HCEC 1CT (cell line): ENCODE measurements around the gene MCM3AP.
A peak's percentile ranks its signal among the peaks of the same experiment; 100 is the strongest.
"Not testable (repeated sequence)": the region's sequence is repeated elsewhere in the genome, so short reads cannot be mapped to it uniquely, and the experiment has no call there.

ENCODE experiments used
- DNase-seq: peaks from one replicate; pipeline ENCODE4 v3.0.0-alpha.2; 2017

Gene MCM3AP

GRCh38 chr21:46310260-46310659 is 24.8 kb upstream of the MCM3AP start:
- DNase-seq, result not testable (repeated sequence)

GRCh38 chr21:46308431-46308830 is 23.0 kb upstream of the MCM3AP start:
- no peak for DNase-seq

GRCh38 chr21:46307625-46308024 is 22.2 kb upstream of the MCM3AP start:
- peak; percentile 75 for DNase-seq

- DNase-seq, result no peak
Measured at GRCh38 chr21:46304955-46305354, 19.5 kb upstream of the MCM3AP start.

- DNase-seq, result no peak
Measured at GRCh38 chr21:46304437-46304836, 19.0 kb upstream of the MCM3AP start.

- no peak for DNase-seq
Measured at GRCh38 chr21:46301759-46302158, 16.3 kb upstream of the MCM3AP start.

- no peak for DNase-seq
Measured at GRCh38 chr21:46299167-46299566, 13.8 kb upstream of the MCM3AP start.

- DNase-seq, result no peak
Measured at GRCh38 chr21:46297338-46298271, 12.2 kb upstream of the MCM3AP start.

GRCh38 chr21:46295996-46296752 is 10.8 kb upstream of the MCM3AP start:
- DNase-seq, result no peak

- peak; percentile 60 for DNase-seq
Measured at GRCh38 chr21:46295177-46295770, 9.9 kb upstream of the MCM3AP start.

- DNase-seq, result peak; percentile 65
Measured at GRCh38 chr21:46294647-46295176, 9.3 kb upstream of the MCM3AP start.

- no peak for DNase-seq
Measured at GRCh38 chr21:46291561-46291960, 6.2 kb upstream of the MCM3AP start.

- no peak for DNase-seq
Measured at GRCh38 chr21:46289655-46290179, 4.3 kb upstream of the MCM3AP start.

GRCh38 chr21:46287541-46287940 is 2.1 kb upstream of the MCM3AP start:
- DNase-seq, result no peak

- no peak for DNase-seq
Measured at GRCh38 chr21:46286648-46287002, 1.2 kb upstream of the MCM3AP start.

GRCh38 chr21:46285761-46286647 is 593 bp upstream of the MCM3AP start, which contains the start of gene YBEY:
YBEY (plus strand) TSS chr21:46286342; CDS start chr21:46286914, 572 bp downstream.
- peak; percentile 92 for DNase-seq

- no peak for DNase-seq
Measured at GRCh38 chr21:46284733-46285132, 678 bp downstream of the MCM3AP start.

- no peak for DNase-seq
Measured at GRCh38 chr21:46284077-46284644, 1.2 kb downstream of the MCM3AP start.

- DNase-seq, result no peak
Measured at GRCh38 chr21:46274797-46275390, 10.5 kb downstream of the MCM3AP start.

- no peak for DNase-seq
Measured at GRCh38 chr21:46273341-46273740, 12.1 kb downstream of the MCM3AP start.

- DNase-seq, result no peak
Measured at GRCh38 chr21:46269466-46269865, 15.9 kb downstream of the MCM3AP start.
